CD4-positive, alpha-beta T cell (primary cell): ENCODE measurements around the gene CACNA1G. TPM values are rescaled to one million over a fixed set of nuclear protein-coding genes. Genes with fewer than 3 reads are reported as not detected.

Source experiments
- ATAC-seq: fragments of 200-7000 bp; cut with Tn5 transposase; one replicate; pipeline ENCODE4 v1.10.0; 2022; ENCODE audit warnings: mild to moderate bottlenecking; ENCODE audit not compliant: poor library complexity
- CTCF ChIA-PET: fragments of 350-600 bp; sonication (Branson Sonifier 250); formaldehyde crosslinking; loops from one replicate; lab custom pipeline; 2021; ENCODE audit warnings: antibody characterized with exemption, inconsistent platforms; lab: Charles Lee
- POLR2A ChIA-PET: fragments of 350-600 bp; sonication (Branson Sonifier 250); formaldehyde crosslinking; loops from one replicate; lab custom pipeline; 2021; ENCODE audit warnings: antibody characterized with exemption, inconsistent platforms; lab: Charles Lee
- DNase-seq, 14 experiments: peaks; one replicate each; pipeline ENCODE4 v3.0.0-alpha.2; 2013 to 2020; ENCODE audit warnings: mixed read lengths in 2 of 14
- H3K27ac ChIP-seq, 2 donors: one replicate each; pipeline versions ENCODE4 v1.5.1 to v1.7.0; 2013; ENCODE audit warnings: low read length in 2 of 2, low read depth in 1 of 2, mild to moderate bottlenecking in 1 of 2
- H3K27me3 ChIP-seq, 2 experiments: 1 replicate in 1 of 2; 2 replicates in 1 of 2; pipeline versions ENCODE4 v1.6.1 to v1.7.0; 2013; ENCODE audit warnings: low read length in 2 of 2, control low read depth in 1 of 2, mild to moderate bottlenecking in 1 of 2, moderate library complexity in 1 of 2; ENCODE audit not compliant: insufficient read depth in 2 of 2, control insufficient read depth in 1 of 2
- H3K36me3 ChIP-seq: one replicate; pipeline ENCODE4 v1.6.1; 2013; ENCODE audit warnings: low read length, control low read depth; ENCODE audit not compliant: insufficient read depth
- H3K4me1 ChIP-seq: one replicate; pipeline ENCODE4 v1.6.1; 2013; ENCODE audit warnings: low read length, control low read depth; ENCODE audit not compliant: insufficient read depth
- H3K4me3 ChIP-seq: one replicate; pipeline ENCODE4 v1.5.1; 2013; ENCODE audit warnings: mild to moderate bottlenecking, low read length, moderate library complexity
- H3K9me3 ChIP-seq, 2 experiments: 1 replicate in 1 of 2; 2 replicates in 1 of 2; pipeline versions ENCODE4 v1.6.1 to v1.7.0; 2013; ENCODE audit warnings: low read length in 2 of 2, mild to moderate bottlenecking in 2 of 2, control low read depth in 1 of 2, moderate library complexity in 1 of 2; ENCODE audit not compliant: control insufficient read depth in 1 of 2, insufficient read depth in 1 of 2
- H3K27ac Mint-ChIP-seq: one replicate; pipeline ENCODE4 v1.8.0; 2020; ENCODE audit warnings: mixed read lengths
- H3K27me3 Mint-ChIP-seq: one replicate; pipeline ENCODE4 v1.8.0; 2021; ENCODE audit warnings: mixed read lengths
- H3K36me3 Mint-ChIP-seq: one replicate; pipeline ENCODE4 v1.8.0; 2021; ENCODE audit warnings: low read depth, mixed read lengths
- H3K4me1 Mint-ChIP-seq: one replicate; pipeline ENCODE4 v1.8.0; 2021; ENCODE audit warnings: low read depth, mixed read lengths
- H3K4me3 Mint-ChIP-seq: one replicate; pipeline ENCODE4 v1.8.0; 2020; ENCODE audit warnings: mild to moderate bottlenecking, mixed read lengths
- H3K9me3 Mint-ChIP-seq: one replicate; pipeline ENCODE4 v1.8.0; 2020; ENCODE audit warnings: mixed read lengths
- intact Hi-C, 2 experiments: fragments of 100-400 bp; cut with DNase I in 1 of 2; cut with micrococcal nuclease in 1 of 2; formaldehyde crosslinking; loops; one replicate each; pipeline versions ENCODE4 v1.15.1 to v1.9.0; 2023 to 2025; cut with DNase I, micrococcal nuclease
- total RNA-seq, 174 experiments: library from RNA in 2 of 174; stranded (reverse) in 2 of 174; gene quantifications; one replicate each; pipeline ENCODE4 v1.2.3 and lab custom pipeline; 2021 to 2026
- TF ChIP-seq, protein P1 (sequence below): fragments of 200-600 bp; IDR thresholded peaks from one replicate; pipeline ENCODE4 v1.8.0; 2022; ENCODE audit warnings: antibody characterized with exemption, mild to moderate bottlenecking

The CACNA1G gene
- total RNA-seq, 2 experiments from 2014 or later, result not detected

DNA sequence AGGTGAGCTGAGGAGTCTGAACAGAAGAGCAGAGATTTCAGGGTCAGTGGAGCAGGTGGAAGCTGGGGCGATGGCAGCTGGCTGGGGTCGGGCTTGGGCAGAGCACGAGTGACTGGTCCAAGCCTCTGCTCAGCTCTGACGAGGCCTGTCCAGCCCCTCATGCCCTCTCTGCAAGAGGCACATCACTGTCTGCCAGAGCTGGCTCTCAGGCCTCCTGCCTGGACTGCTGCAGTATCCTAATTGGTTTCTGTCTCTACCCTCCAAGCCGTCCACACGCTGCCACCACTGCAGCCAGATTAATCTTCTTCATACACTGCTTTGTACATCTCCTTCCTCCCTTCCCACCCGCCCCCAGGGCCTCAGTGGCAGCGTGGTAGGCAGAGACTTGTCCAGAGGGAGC is 25.4 kb downstream of the CACNA1G start:
- Histone ChIP-seq H3K4me3 (no peak overlapping the region), H3K27me3 (no peaks in the 10 kb centered on the region), H3K9me3 (no peaks in the 10 kb centered on the region), H3K4me1 (no peaks in the 10 kb centered on the region), H3K27ac (no peak overlapping the region), H3K36me3 (no peaks in the 10 kb centered on the region)
- no peak overlapping the region for H3K27ac Mint-ChIP-seq
- H3K36me3 Mint-ChIP-seq, result no peaks in the 10 kb centered on the region
- no peaks in the 10 kb centered on the region for H3K4me1 Mint-ChIP-seq
- ChIA-PET POLR2A (no interaction called here), CTCF (no interaction called here)
- no peak overlapping the region for H3K4me3 Mint-ChIP-seq
- peaks cover 10% of the 10 kb centered on the region for H3K27me3 Mint-ChIP-seq
- ATAC-seq (no peak), DNase-seq (no peak)
- no peaks in the 10 kb centered on the region for H3K9me3 Mint-ChIP-seq
- TF ChIP-seq, protein P1, sequence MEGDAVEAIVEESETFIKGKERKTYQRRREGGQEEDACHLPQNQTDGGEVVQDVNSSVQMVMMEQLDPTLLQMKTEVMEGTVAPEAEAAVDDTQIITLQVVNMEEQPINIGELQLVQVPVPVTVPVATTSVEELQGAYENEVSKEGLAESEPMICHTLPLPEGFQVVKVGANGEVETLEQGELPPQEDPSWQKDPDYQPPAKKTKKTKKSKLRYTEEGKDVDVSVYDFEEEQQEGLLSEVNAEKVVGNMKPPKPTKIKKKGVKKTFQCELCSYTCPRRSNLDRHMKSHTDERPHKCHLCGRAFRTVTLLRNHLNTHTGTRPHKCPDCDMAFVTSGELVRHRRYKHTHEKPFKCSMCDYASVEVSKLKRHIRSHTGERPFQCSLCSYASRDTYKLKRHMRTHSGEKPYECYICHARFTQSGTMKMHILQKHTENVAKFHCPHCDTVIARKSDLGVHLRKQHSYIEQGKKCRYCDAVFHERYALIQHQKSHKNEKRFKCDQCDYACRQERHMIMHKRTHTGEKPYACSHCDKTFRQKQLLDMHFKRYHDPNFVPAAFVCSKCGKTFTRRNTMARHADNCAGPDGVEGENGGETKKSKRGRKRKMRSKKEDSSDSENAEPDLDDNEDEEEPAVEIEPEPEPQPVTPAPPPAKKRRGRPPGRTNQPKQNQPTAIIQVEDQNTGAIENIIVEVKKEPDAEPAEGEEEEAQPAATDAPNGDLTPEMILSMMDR, result no peak
- intact Hi-C loops, result no loop called here

DNA sequence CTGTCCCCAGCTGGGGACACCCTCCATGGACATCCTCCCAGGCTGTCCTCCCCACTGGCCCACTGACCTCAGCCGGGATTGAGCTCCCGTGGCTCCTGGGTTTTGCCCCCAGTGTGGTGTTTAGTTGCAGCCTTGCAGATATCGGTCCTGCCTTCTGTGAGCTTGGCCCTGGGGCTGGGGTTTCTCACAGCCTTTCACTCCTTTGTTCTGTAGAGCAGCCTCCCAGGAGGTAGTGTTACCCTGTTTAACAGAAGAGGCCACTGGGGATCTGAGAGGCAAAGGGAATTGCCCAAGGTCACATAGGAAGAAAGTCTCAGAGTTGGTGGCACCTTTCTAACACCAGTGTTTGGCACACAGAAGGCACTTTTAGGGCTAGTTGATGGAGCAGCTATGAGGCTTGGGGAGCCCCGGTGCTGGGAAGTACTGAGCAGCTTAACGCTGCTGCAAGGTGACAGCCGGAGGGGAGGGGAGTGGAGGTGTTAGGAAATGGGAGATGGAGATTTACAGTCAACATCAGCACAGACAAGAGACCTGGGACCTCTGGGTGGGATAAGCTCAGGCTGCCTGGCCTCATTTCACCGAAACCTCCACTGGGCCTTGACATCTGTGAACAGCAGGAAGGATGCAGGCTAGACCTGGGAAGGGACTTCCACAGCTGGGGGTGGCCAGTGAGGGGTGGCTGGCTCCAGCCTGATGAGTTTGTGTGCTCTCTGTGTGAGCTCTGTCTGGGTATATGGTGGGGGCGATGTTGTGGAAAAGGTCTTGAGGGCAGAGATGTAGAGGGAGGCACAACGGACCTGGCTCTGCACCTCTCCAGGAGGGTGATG is 26.1 kb downstream of the CACNA1G start:
- POLR2A ChIA-PET, result no interaction called here
- no peaks in the 10 kb centered on the region for H3K9me3 ChIP-seq
- H3K4me3 ChIP-seq, result no peak overlapping the region
- H3K27me3 ChIP-seq, result no peaks in the 10 kb centered on the region
- intact Hi-C loops, result no loop called here
- no peaks in the 10 kb centered on the region for H3K36me3 ChIP-seq
- no peaks in the 10 kb centered on the region for H3K4me1 Mint-ChIP-seq
- peaks cover 10% of the 10 kb centered on the region for H3K27me3 Mint-ChIP-seq
- no peaks in the 10 kb centered on the region for H3K4me1 ChIP-seq
- H3K9me3 Mint-ChIP-seq, result no peaks in the 10 kb centered on the region
- no peak overlapping the region for H3K27ac Mint-ChIP-seq
- ATAC-seq, result no peak
- no peak overlapping the region for H3K27ac ChIP-seq
- no peak for DNase-seq
- TF ChIP-seq, protein P1, result no peak
- CTCF ChIA-PET, result no interaction called here
- H3K4me3 Mint-ChIP-seq, result no peak overlapping the region
- H3K36me3 Mint-ChIP-seq, result no peaks in the 10 kb centered on the region

DNA sequence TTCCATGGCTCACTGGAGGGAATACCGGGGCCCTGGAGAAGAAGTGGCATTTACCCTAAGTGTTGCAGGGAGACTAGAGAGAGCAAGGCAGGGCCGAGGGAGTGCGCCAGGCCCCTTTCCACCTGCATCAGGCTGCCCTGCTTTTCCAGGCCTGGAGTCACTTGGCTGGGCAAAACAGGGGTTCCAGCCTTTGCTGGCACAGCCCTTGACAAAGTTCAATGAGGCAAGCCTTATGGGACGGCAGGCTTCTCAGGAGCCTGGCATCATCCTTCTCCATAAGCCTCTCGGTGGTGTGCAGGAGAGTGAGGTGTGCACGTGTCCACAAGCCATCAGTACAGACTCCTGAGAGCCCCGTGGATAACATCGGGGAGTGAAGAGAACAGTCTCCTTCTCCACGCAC is 27.1 kb downstream of the CACNA1G start:
- ChIA-PET POLR2A (no interaction called here), CTCF (no interaction called here)
- TF ChIP-seq, protein P1, result no peak
- Mint-ChIP-seq H3K27ac (no peak overlapping the region), H3K27me3 (peaks cover 7% of the 10 kb centered on the region), H3K4me1 (no peaks in the 10 kb centered on the region), H3K9me3 (no peaks in the 10 kb centered on the region), H3K4me3 (no peak overlapping the region), H3K36me3 (no peaks in the 10 kb centered on the region)
- H3K27me3 ChIP-seq, result no peaks in the 10 kb centered on the region
- no peak overlapping the region for H3K27ac ChIP-seq
- H3K36me3 ChIP-seq, result no peaks in the 10 kb centered on the region
- ATAC-seq (no peak), DNase-seq (no peak)
- H3K4me1 ChIP-seq, result no peaks in the 10 kb centered on the region
- intact Hi-C loops, result no loop called here
- H3K9me3 ChIP-seq, result no peaks in the 10 kb centered on the region
- H3K4me3 ChIP-seq, result no peak overlapping the region
